HepG2 (cell line): ENCODE data around the gene FRMD8. TPM values are rescaled to one million over a fixed set of nuclear protein-coding genes. Genes with fewer than 3 reads are reported as not detected.

Experiments
- AGO1 ChIP-seq: fragments of 200-400 bp; formaldehyde crosslinking; IDR thresholded peaks from 2 replicates; pipeline ENCODE4 v1.6.1; 2017; ENCODE audit warnings: mild to moderate bottlenecking, low read depth, low read length, moderate library complexity; ENCODE audit not compliant: poor library complexity, severe bottlenecking
- ARNT ChIP-seq: fragments of 450-650 bp; IDR thresholded peaks from 2 replicates; pipeline ENCODE4 v1.6.1; 2017
- ARNTL ChIP-seq: sonication (generic); formaldehyde crosslinking; IDR thresholded peaks from 2 replicates; pipeline ENCODE4 v1.4.0; 2020; ENCODE audit warnings: mild to moderate bottlenecking, missing genetic modification reagents
- CCDC6 ChIP-seq: sonication (generic); formaldehyde crosslinking; IDR thresholded peaks from 2 replicates; pipeline ENCODE4 v1.8.1; 2022; ENCODE audit warnings: mild to moderate bottlenecking, missing genetic modification reagents, moderate library complexity
- HOXD1 ChIP-seq: sonication (generic); formaldehyde crosslinking; IDR thresholded peaks from 2 replicates; pipeline ENCODE4 v1.5.0; 2020; ENCODE audit warnings: missing genetic modification reagents
- KDM2A ChIP-seq: sonication (generic); formaldehyde crosslinking; IDR thresholded peaks from 2 replicates; pipeline ENCODE4 v1.4.0; 2020; ENCODE audit warnings: low read depth, missing genetic modification reagents, borderline replicate concordance
- LRRFIP1 ChIP-seq: sonication (generic); formaldehyde crosslinking; conservative IDR thresholded peaks from 2 replicates; pipeline ENCODE4 v1.4.0; 2020; ENCODE audit warnings: missing genetic modification reagents
- MEIS2 ChIP-seq: sonication (generic); formaldehyde crosslinking; IDR thresholded peaks from 2 replicates; pipeline ENCODE4 v1.9.0; 2021; ENCODE audit warnings: mild to moderate bottlenecking, missing genetic modification reagents
- NFE2L1 ChIP-seq: sonication (generic); formaldehyde crosslinking; IDR thresholded peaks from 2 replicates; pipeline ENCODE4 v1.4.0; 2020; ENCODE audit warnings: missing genetic modification reagents, mild to moderate bottlenecking, borderline replicate concordance
- NFKBIZ ChIP-seq: IDR thresholded peaks from 2 replicates; pipeline ENCODE4 v1.6.1; 2018; ENCODE audit warnings: missing genetic modification reagents, missing compliant biosample characterization
- POLR2AphosphoS2 ChIP-seq: IDR thresholded peaks from 2 replicates; pipeline ENCODE4 v1.6.1; 2011; ENCODE audit warnings: low read depth, low read length, improper control_type of control experiment
- RAD51 ChIP-seq: fragments of 450-650 bp; IDR thresholded peaks from 2 replicates; pipeline ENCODE4 v1.6.1; 2016; ENCODE audit warnings: borderline replicate concordance
- RBM39 ChIP-seq: fragments of 200-400 bp; formaldehyde crosslinking; IDR thresholded peaks from one replicate; pipeline ENCODE4 v1.6.1; 2018; ENCODE audit warnings: antibody characterized with exemption, mild to moderate bottlenecking, low read depth, low read length; ENCODE audit not compliant: poor library complexity, severe bottlenecking
- RFXAP ChIP-seq: sonication (generic); formaldehyde crosslinking; IDR thresholded peaks from 2 replicates; pipeline ENCODE4 v1.4.0; 2020; ENCODE audit warnings: missing genetic modification reagents, borderline replicate concordance
- SALL1 ChIP-seq: sonication (generic); formaldehyde crosslinking; IDR thresholded peaks from 2 replicates; pipeline ENCODE4 v1.8.0; 2022; ENCODE audit warnings: mild to moderate bottlenecking, missing genetic modification reagents
- TARDBP ChIP-seq: sonication (generic); formaldehyde crosslinking; IDR thresholded peaks from 2 replicates; pipeline ENCODE4 v1.8.0; 2022; ENCODE audit warnings: mild to moderate bottlenecking, missing genetic modification reagents
- THRA ChIP-seq: sonication (generic); formaldehyde crosslinking; IDR thresholded peaks from 2 replicates; pipeline ENCODE4 v1.4.0; 2020; ENCODE audit warnings: missing genetic modification reagents, borderline replicate concordance
- U2AF2 ChIP-seq: fragments of 200-400 bp; formaldehyde crosslinking; IDR thresholded peaks from 2 replicates; pipeline ENCODE4 v1.6.1; 2017; ENCODE audit warnings: low read depth, mild to moderate bottlenecking, low read length
- ZBTB7B ChIP-seq: sonication (generic); formaldehyde crosslinking; IDR thresholded peaks from 2 replicates; pipeline ENCODE4 v1.4.0; 2020; ENCODE audit warnings: missing genetic modification reagents
- ZMYM3 ChIP-seq: sonication (generic); formaldehyde crosslinking; IDR thresholded peaks from 2 replicates; pipeline ENCODE4 v1.5.1; 2020; ENCODE audit warnings: mild to moderate bottlenecking, missing genetic modification reagents
- ZNF382 ChIP-seq: sonication (generic); formaldehyde crosslinking; IDR thresholded peaks from 2 replicates; pipeline ENCODE4 v1.5.0; 2020; ENCODE audit warnings: missing genetic modification reagents, mild to moderate bottlenecking, borderline replicate concordance
- ZNF687 ChIP-seq: sonication (generic); formaldehyde crosslinking; IDR thresholded peaks from 2 replicates; pipeline ENCODE4 v1.5.1; 2020; ENCODE audit warnings: mild to moderate bottlenecking, missing genetic modification reagents, moderate library complexity
- polyA plus RNA-seq, 8 experiments: library from polyadenylated mRNA; depleted of rRNA in 3 of 8; stranded (reverse) in 7 of 8; unstranded in 1 of 8; fragments of >200 nt; fragmentation: Illumina TruSeq in 4 of 8; extraction: Trizol in 4 of 8; gene quantifications; 2 replicates each; pipeline versions ENCODE4 v1.2.1 to v1.2.3, GENCODE V29; 2011 to 2016; ENCODE audit warnings: low read depth in 4 of 8, missing spikeins in 1 of 8, mixed read lengths in 1 of 8; ENCODE audit not compliant: insufficient read depth in 1 of 8
- total RNA-seq, 5 experiments: library from RNA; depleted of rRNA; stranded (reverse); fragments of >200 nt; fragmentation: Illumina TruSeq; extraction: Trizol; gene quantifications; 2 replicates each; pipeline ENCODE4 v1.2.3, GENCODE V29; 2016; ENCODE audit warnings: low read depth in 1 of 5

Gene FRMD8
- total and polyA plus RNA-seq, 2 of the 13 experiments (the other 11 are each of a cell fraction or from before 2014, with no cell fraction given): 5.8 to 20.6 TPM

GRCh38 chr11:65422633-65423515, 36.4 kb downstream of the FRMD8 start, which contains the start of gene NEAT1 (continued):
- TF ChIP-seq ZNF687 (CRISPR knock-in tag): peak; percentile 68; the same call in 1 of the 2 replicates
- peak; percentile 87 for TF ChIP-seq ARNTL (CRISPR knock-in tag)
- TF ChIP-seq ZBTB7B: peak; percentile 86
- no peak for TF ChIP-seq ZNF382 (CRISPR knock-in tag)
- TF ChIP-seq KDM2A: peak; percentile 67
- peak; percentile 100 for TF ChIP-seq POLR2AphosphoS2
- no peak for TF ChIP-seq TARDBP (CRISPR knock-in tag)
- no peak for TF ChIP-seq RAD51
- TF ChIP-seq NFKBIZ: peak; percentile 53; the same call in 1 of the 2 replicates
- TF ChIP-seq HOXD1 (CRISPR knock-in tag): peak; percentile 71; the same call in 1 of the 2 replicates
- TF ChIP-seq RFXAP (CRISPR knock-in tag): 0 out of 2 replicates have a peak, but pooled peaks have one; percentile 51
- TF ChIP-seq ARNT: no peak
- peak; percentile 81 for TF ChIP-seq SALL1 (CRISPR knock-in tag)
- peak; percentile 64 for TF ChIP-seq AGO1
- no peak for TF ChIP-seq ZMYM3
- TF ChIP-seq LRRFIP1 (CRISPR knock-in tag): no peak; the same call in 1 of the 2 replicates
- no peak for TF ChIP-seq U2AF2
- TF ChIP-seq MEIS2 (CRISPR knock-in tag): peak; percentile 75; the same call in 1 of the 2 replicates
- peak; percentile 87; the same call in 1 of the 2 replicates for TF ChIP-seq THRA (CRISPR knock-in tag)
- peak; percentile 100 for TF ChIP-seq RBM39
- TF ChIP-seq NFE2L1: no peak
- peak; percentile 69; the same call in 1 of the 2 replicates for TF ChIP-seq CCDC6 (CRISPR knock-in tag)
